Coronary artery (tissue), 2 donors: ENCODE measurements around the gene ASIC2.

Experiments used
- DNase-seq: peaks from one replicate; pipeline ENCODE4 v3.0.0-alpha.2; 2017; ENCODE audit warnings: low spot score
- H3K27ac ChIP-seq, 2 donors: fragments of 200-600 bp; sonication (generic); one replicate each; pipeline ENCODE4 v1.5.1; 2016 to 2019
- H3K4me3 ChIP-seq: fragments of 200-600 bp; sonication (generic); 2 replicates; pipeline ENCODE4 v1.5.1; 2016; ENCODE audit warnings: mild to moderate bottlenecking, moderate library complexity
- CTCF ChIP-seq: fragments of 200-600 bp; sonication (generic); IDR thresholded peaks from one replicate; pipeline ENCODE4 v1.5.1; 2019; ENCODE audit warnings: antibody characterized with exemption

ASIC2 gene

GRCh38 chr17:33086041-33086440 is 207.1 kb downstream of the ASIC2 start:
- no peak overlapping the region for H3K4me3 ChIP-seq
- TF ChIP-seq CTCF, result no peak
- DNase-seq, result no peak
- H3K27ac ChIP-seq, result no peak overlapping the region

- no peak overlapping the region for H3K4me3 ChIP-seq
- H3K27ac ChIP-seq, result no peak overlapping the region
- no peak for TF ChIP-seq CTCF
- no peak for DNase-seq
Observed at GRCh38 chr17:33085256-33085655, 207.8 kb downstream of the ASIC2 start.

- no peak for TF ChIP-seq CTCF
- no peak for DNase-seq
- H3K4me3 ChIP-seq, result no peak overlapping the region
- no peak overlapping the region for H3K27ac ChIP-seq
Observed at GRCh38 chr17:33084755-33085154, 208.3 kb downstream of the ASIC2 start.

GRCh38 chr17:33082529-33083173 is 210.4 kb downstream of the ASIC2 start:
- Histone ChIP-seq H3K4me3 (no peak overlapping the region), H3K27ac (no peak overlapping the region)
- TF ChIP-seq CTCF, result no peak
- DNase-seq, result no peak

- TF ChIP-seq CTCF, result no peak
- H3K4me3 ChIP-seq, result no peak overlapping the region
- no peak for DNase-seq
- no peak overlapping the region for H3K27ac ChIP-seq
Observed at GRCh38 chr17:33080091-33080490, 213.0 kb downstream of the ASIC2 start.

- Histone ChIP-seq H3K4me3 (no peak overlapping the region), H3K27ac (no peak overlapping the region)
- DNase-seq, result no peak
- no peak for TF ChIP-seq CTCF
Observed at GRCh38 chr17:33079201-33079600, 213.9 kb downstream of the ASIC2 start.

GRCh38 chr17:33076979-33077378 is 216.1 kb downstream of the ASIC2 start:
- Histone ChIP-seq H3K4me3 (no peak overlapping the region), H3K27ac (no peak overlapping the region)
- TF ChIP-seq CTCF, result no peak
- no peak for DNase-seq
